NB4 (cell line): ENCODE results near the gene CHM.

Experiments
- DNase-seq: peaks from one replicate; pipeline ENCODE4 v3.0.0; 2010; ENCODE audit warnings: low read depth
- H3K4me3 ChIP-seq: one replicate; pipeline ENCODE4 v1.5.1; 2011; ENCODE audit warnings: mild to moderate bottlenecking, low read depth, low read length, moderate library complexity
- CTCF ChIP-seq: IDR thresholded peaks from one replicate; pipeline ENCODE4 v1.5.1; 2012; ENCODE audit warnings: low read depth, low read length
- MAX ChIP-seq: IDR thresholded peaks from 2 replicates; pipeline ENCODE4 v1.6.1; 2011; ENCODE audit warnings: low read depth, low read length
- MYC ChIP-seq: IDR thresholded peaks from 2 replicates; pipeline ENCODE4 v1.6.1; 2011; ENCODE audit warnings: low read depth, low read length
- POLR2A ChIP-seq: IDR thresholded peaks from 2 replicates; pipeline ENCODE4 v1.6.1; 2011; ENCODE audit warnings: mild to moderate bottlenecking; ENCODE audit not compliant: insufficient read length; ENCODE audit errors: extremely low read depth

CHM gene

GRCh38 chrX:85907316-85907715 lies 140.0 kb downstream of the CHM start:
- TF ChIP-seq POLR2A, result no peak
- no peak for TF ChIP-seq MYC
- no peak for TF ChIP-seq MAX
- TF ChIP-seq CTCF, result no peak
- H3K4me3 ChIP-seq, result no peak overlapping the region
- no peak for DNase-seq

- DNase-seq, result no peak
- TF ChIP-seq CTCF, result no peak
- TF ChIP-seq POLR2A, result no peak
- TF ChIP-seq MAX, result no peak
- TF ChIP-seq MYC, result no peak
- H3K4me3 ChIP-seq, result no peak overlapping the region
Observed at GRCh38 chrX:85906399-85906798, 141.0 kb downstream of the CHM start.

- TF ChIP-seq MYC (no peak), MAX (no peak), POLR2A (no peak), CTCF (no peak)
- no peak for DNase-seq
- H3K4me3 ChIP-seq, result no peak overlapping the region
Observed at GRCh38 chrX:85905851-85906250, 141.5 kb downstream of the CHM start.

- no peak for DNase-seq
- H3K4me3 ChIP-seq, result no peak overlapping the region
- no peak for TF ChIP-seq CTCF
- no peak for TF ChIP-seq MAX
- TF ChIP-seq POLR2A, result no peak
- TF ChIP-seq MYC, result no peak
Observed at GRCh38 chrX:85903692-85904471, 143.5 kb downstream of the CHM start.

- H3K4me3 ChIP-seq, result no peak overlapping the region
- DNase-seq, result no peak
- TF ChIP-seq MYC (no peak), POLR2A (no peak), MAX (no peak)
Observed at GRCh38 chrX:85897362-85898126, 149.8 kb downstream of the CHM start.

- no peak overlapping the region for H3K4me3 ChIP-seq
- TF ChIP-seq MAX, result no peak
- DNase-seq, result peak; percentile 0
Observed at GRCh38 chrX:85882601-85883000, 164.8 kb downstream of the CHM start.
